Bone marrow (tissue), 2 donors: ENCODE results near the gene NOL6.
"Not testable (repeated sequence)": the region's sequence is repeated elsewhere in the genome, so short reads cannot be mapped to it uniquely, and the experiment has no call there.

ENCODE experiments used
- DNase-seq, 2 donors: peaks; one replicate each; lab custom pipeline; 2025; lab: John Stamatoyannopoulos, UW

Gene NOL6

DNA sequence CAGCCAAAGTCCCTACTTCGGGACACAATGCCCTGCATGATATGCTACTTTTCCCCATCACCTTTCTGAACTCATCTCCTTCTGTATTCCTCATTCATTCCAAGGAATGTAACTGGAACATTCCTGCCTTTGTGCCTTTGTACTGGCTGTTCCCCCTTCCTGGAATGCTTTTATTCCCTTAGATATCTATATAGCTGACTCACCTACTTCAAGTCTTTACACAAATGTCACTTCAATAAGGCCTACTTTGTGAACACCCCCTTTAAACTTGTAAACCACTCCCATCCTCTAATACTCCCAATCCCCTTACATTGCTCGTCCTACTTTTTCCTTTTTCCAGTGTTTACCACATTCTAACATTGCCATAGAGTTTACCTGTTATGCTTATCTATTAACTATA is 2.4 kb downstream of the NOL6 start:
- no peak for DNase-seq

DNA sequence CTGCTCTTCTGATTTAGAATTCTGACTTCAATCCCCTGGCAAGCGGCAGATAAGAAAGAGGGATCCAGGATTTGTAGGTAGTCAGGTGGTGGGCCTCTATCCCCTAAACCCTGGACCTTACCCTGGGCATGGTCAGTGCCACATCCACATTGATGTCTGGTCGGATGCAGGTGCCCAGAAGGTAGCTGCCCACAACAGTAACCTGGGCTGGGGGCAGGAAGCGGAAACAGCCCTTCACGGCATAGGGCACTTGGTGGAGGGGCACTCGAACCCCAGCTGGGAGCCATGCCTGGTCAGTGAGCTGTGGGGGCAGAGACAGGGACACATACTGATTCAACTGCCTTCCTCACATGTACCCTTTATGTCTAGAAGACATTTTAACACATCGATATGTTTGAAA is 3.8 kb downstream of the NOL6 start:
- no peak for DNase-seq

DNA sequence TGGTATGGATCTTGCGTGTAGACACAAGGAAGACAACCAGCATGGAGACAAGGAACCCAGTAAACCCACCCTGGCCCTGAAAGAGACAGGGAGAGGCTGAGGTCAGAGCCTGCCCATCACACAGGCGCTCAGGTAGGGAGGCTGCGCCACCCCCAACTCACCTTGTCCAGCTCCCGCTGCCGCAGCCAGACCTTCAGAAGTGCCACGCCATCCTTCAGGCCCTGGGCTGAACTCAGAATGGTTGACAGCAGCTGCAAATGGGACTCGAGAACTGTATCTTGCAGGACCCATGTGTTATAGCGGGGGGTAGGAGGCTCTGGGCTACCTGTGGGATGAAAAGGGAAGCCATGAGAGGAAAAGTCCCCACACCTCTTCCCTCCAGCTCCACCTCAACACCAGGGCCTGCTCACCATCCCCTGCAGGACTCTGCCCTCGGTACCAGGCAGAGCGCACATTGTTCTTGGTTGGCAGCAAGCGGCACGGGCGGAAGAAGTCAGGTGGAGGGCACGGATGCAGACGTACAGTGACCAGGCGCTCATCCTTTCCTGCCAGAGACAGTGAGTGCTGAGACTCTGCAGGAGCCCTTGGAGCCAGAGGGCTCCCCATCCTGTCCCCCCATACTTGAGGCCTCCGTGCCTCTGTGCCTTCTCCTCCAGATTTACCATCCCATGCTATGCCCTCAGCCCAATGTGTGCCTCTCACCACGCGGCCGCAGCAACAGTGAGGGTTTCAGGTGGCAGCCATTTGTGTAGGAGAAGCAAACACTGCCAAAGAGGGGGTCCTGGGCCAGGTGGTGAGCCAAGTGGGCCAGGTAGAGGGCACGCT is 4.7 kb downstream of the NOL6 start:
- no peak for DNase-seq

DNA sequence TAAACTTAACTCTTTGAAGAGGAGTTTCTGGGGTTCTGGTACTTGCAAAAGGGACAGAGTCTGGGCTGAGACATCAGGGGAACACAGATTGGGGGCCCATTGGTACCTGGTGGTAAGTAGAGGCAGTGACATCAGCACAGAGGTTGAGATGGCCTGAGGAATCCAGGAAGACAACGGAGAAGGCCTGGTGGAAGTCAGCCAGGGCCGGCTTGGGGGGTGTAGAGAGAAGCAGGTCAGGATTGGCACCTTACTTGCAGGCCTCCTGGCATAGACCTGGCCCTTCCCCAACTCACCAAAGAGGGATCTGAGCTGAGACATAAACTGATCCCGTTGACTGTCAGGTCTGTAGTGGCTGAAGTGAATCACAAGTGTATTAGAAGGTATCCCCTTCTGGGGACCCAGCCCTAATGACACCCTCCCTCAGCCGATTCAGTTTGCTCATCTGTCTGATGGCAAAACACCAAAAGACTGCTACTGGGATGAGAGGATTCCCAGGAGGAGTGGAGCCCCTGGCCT is 5.5 kb downstream of the NOL6 start:
- DNase-seq, result no peak

DNA sequence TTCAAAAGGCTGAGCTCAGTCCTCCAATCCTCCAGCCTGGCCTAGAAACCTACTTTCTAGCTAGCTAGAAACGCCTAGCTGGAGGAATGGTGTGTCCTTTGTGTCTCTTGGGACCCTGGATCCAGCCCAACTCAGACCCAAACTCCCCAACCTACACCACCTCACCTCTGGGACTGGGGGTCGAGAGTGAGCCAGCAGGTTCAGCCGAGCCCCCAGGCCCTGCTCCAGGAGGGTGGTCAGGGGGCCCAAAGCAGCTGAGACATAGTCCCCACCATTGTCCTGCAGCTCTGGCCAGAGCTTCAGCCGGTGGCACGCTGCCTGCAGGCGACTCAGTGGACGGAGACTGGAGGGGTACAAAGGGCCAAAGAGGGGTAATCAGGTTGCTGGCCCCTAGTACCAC is 6.2 kb downstream of the NOL6 start:
- no peak for DNase-seq

DNA sequence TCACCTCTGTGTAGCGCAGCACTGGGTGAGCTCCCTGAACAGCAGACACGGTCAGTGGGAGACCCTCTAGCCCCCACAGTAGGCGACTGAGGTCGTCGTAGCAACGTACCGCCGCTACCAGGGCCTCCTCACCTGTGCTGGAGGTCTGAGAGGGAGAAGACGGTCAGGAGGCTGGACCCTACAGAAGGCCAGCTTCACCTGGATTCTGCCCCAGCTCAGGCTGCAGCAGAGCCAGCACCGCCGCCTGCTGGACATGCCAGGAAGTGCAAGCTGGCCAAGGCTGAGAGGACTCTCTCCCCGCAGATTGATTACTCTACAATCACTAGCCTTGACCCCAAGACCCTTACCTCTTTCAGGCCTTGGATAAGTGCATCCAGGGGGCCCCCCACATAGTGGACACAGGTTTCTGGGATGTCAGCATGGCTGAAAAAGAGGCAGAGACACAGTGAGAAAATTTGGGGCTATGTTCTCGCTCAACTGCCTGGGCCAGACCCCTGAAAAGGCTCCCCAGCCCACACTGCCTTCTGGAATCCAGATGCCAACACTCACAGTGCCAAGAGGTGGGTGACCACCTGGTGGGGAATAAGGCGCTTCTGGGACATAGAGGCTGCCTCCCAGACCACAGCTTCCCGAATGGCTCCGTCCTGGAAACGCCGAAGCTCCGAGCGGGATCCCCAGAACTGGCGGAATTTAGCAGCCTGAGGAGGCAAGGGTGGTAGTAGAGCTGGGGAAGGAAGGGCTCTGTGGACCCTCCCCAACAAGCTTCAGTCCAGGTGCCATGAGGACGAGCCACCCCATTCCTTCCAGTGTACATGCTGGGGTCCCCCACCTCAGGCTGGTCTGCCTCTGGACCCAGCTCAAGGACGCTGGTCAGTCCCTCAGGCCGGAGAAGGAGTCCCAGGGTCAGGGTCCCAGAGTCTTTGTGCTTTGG is 6.9 kb downstream of the NOL6 start:
- DNase-seq, result peak in 1 of 2 donors; percentile 18

DNA sequence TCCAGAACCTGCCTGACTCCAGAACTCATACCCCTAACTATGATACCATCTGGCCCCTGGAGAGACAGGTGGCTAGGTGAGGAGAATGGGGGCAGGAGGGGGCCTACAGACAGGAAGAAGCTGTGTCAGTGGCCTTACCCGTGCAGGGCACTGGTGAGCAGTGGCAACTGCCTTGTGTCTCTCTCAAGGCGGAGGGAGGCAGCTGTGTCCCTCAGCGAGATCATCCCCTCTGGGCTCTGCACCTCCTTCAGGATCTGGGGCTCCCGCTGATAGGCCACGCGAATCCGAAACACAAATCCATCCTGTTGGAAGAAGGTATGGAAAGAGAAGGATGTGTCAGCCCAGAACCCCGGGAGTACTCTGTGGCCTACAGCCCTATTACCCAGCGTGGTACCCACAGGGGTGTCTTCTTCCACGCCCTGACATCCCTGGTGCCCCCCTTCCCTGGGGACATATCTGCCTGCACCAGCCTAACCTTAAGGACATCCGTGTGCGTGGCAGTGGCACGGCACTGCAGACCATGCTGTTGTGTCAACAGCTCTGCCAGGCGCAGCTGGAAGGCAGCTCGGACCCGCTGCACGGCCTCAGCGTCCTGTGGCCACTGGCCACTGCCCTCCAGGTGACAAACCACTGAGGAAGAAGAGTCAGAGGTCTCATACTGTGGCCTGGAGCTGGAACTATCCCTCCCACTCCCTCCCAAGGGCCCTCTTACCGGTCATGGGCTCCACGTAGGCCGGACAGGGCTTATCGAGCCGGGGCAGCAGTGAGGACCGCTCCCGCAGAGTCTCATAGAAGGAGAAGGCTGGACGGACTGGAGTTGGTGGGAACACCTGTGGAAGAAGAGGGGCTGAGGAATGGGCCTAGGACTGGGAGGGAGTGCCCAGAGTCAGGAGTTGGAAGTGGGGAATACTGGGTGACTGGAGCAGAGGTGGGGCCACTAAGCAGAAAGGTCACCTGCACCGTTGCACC is 7.8 kb downstream of the NOL6 start:
- no peak for DNase-seq

DNA sequence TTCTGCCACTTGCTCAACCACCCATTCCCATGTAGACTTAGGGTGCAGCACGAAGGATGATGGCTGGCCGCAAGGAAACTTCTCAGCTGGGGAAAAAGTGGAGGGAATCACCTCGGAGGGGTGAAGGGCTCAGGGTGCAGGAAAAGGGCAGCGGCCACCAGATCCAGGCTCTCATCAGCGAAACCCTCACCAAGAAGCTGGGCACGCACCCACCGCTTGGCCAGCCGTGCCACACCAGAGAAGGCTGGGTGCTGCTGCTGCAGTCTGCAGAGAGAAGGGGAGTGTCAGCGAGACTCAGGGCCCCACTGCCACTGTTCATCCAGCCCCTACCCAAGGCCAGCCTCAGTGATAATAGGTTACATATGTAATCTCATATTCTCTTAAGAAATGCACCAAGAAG is 8.6 kb downstream of the NOL6 start:
- no peak for DNase-seq

DNA sequence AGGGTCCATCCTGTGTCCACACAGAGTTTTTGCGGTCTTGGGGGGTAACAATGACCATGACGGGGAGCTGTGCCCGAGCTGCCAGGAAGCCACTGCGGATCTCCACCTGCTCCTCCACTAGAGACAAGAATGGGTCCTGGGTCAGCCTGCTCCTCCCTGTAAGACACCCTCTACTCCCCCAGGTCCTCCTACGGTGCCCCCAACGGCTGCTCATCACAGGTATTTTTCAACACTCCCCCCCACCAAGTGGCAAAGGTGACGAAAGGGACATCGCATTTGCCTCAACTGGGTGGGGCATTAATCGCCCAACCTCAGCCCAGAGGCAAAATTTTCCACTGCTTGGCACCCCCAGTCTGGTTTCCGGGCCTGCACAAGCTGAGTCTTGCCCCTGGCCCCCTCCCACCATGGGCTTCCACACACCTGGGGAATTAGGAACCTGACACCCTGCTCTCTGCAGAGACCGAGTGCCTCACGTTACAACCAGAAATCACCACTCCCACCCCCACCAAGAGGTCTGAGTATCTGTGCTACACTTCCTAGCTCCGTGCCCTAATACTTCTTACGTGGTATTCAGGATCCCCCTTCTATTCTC is 9.6 kb downstream of the NOL6 start:
- DNase-seq, result no peak

DNA sequence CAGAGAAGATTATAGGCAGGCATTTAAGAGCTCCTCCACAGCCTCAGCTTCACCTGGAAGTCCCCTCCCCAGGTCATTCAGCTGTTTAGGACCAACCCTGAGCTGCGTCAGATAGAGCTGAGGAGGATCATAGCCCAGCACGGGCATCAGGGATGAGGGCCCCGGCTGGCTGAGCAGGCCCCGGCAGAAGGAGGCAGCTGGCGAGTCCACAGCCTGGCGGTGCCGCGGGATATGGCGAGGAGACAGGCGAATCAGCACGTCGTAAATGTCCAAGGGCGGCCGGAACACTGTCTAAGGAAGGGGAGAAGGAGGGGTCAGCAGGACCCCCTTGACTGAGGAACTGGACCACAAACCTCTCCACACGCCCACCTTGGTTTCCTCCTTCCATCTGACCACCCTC is 10.6 kb downstream of the NOL6 start:
- DNase-seq, result no peak

DNA sequence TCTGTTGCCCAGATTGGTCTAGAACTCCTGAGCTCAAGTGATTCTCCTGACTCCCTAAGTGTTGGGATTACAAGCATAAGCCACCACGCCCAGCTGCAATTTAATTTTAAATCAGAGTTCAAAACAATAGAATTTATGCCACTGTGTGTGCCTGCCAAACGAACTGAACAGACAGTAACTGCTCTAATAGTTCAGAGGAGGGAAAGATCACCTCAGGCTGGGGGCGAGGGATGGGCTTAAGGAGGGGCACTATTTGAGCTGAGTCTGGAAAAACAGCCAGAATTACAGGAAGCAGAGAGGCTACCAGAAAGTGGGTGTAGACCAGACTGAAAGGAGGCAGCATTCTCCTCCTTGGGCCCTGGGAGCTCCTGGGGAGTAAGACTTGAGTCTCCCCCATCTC is 12.2 kb downstream of the NOL6 start:
- DNase-seq, result no peak

DNA sequence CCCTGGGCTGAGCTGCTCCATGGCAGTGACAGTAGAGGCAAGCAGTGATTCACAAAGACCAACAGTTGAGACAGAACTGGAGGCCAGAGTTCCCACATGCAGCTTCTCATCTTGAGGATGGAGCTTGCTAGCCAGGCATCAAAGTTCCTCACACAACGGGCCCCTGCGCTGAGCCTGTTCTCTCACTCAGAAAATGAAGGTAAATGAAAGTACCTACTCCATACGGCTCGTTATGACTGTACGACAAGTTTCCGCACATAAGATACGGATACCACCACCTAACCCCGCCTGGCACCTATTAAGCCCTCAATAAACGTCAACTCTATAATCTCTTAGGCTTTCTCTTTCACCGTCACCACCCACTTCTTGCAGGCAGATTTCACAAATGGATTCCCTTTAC is 12.9 kb downstream of the NOL6 start:
- DNase-seq, result no peak

DNA sequence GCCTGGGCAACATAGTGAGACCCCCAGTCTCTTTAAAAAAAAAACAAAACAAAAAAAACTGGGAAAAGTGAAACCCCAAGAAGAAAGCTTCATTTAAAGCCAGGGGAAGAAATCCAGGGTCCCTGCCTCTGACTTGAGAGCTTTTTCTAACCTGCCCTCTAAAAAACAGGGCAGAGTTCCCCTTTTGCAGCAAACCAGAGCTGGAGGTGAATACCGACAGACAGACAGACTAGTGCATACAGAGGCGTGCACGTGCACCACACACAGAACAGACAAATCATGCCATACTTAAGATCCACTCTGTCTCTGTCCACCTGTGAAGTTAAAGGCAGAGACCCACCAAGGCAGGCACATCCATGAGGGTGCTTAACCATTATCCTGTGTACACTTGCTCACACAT is 14.6 kb downstream of the NOL6 start:
- no peak for DNase-seq

DNA sequence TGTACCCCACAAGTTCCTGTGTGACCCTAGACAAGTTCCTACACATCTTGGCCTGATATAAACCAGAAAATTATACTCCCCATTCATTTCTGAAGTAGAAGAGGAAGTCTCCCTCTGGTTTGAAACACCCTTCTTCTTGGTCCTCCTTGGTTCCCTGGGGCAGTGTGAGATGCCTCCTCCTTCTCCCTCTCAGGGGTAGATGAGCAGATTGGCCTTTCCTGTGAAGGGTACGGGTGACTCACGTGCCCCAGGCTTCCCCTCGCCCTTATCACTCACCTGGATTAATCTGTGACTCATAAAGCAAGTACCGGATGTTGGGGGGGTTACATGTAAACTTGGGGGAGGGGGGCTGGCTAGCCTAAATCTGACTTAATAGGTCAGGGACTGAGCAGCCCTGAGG is 15.3 kb downstream of the NOL6 start:
- no peak for DNase-seq

DNA sequence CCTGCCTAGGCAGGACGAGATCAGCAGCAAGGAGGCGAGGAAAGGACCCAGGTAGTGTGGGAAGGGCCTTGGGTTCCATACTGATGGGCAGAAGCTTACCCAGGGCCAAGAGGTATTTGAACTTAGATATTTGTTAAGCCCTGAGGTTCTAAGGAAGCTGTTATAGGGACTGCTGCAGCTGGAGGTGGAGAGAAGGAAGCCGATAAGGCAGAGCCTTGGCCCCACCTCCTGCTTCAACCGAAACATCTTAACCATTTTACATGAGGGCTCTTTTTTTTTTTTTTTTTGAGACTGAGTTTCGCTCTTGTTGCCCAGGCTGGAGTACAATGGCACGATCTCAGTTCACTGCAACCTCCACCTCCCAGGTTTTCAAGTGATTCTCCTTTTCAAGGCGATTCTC is 17.8 kb downstream of the NOL6 start:
- DNase-seq, result no peak

DNA sequence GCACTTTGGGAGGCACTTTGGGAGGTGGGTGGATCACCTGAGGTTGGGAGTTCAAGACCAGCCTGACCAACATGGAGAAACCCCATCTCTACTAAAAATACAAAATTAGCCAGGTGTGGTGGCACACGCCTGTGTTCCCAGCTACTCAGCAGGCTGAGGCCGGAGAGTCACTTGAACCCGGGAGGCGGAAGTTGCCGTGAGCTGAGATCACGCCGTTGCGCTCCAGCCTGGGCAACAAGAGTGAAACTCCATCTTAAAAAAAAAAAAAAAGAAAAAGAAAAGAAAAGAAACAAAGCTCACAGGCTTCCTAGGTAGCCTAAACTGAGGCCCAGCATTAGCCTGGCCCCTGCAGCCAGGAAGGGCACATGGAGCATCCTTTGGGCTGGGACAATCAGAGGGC is 18.3 kb downstream of the NOL6 start:
- DNase-seq, result not testable (repeated sequence)

DNA sequence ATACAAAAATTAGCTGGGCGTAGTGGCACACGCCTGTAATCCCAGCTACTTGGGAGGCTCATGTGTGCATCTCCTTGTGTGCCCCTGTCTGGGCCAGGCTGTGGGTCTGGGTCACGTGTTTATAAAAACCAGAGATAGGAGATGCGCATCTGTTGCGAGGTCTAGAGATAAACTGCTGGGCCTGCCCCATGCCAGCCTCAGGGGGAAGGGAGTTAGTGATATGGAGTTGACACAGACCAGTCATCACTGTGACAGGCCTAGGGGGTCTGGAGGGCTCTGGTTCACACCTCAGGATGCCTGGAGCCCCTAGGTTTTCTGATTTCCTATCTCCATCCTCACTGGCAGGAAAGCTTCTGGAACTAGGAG is 19.1 kb downstream of the NOL6 start:
- DNase-seq, result not testable (repeated sequence)

DNA sequence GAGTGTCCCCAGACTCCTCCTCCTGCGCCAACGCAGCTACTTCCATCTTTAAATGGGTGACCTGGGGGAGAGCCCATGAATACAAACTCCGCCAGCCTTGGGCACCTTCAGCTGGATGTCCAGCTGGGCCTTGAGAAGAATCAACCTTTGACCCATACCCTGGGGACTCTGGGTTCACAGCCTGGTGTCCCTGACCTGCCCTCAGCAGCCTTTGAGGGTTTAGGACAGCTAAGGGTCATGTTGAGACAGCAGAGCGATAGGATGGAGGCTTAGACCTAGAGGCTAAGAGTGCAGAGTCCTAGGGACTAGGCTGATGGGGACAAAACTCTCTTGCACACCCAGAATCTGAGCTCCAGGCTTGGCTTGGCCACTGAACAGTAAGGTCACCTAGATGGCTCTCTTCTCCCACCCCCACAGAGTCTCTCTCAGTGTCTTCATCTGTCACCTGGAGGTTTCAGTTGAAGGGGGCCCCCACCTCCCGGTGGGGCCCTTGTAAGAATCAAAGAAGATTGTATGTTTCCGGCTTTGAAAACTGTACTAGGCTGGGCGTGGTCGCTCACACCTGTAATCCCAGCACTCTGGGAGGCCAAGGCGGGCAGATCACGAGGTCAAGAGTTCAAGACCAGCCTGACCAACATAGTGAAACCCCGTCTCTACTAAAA is 19.6 kb downstream of the NOL6 start:
- no peak for DNase-seq

DNA sequence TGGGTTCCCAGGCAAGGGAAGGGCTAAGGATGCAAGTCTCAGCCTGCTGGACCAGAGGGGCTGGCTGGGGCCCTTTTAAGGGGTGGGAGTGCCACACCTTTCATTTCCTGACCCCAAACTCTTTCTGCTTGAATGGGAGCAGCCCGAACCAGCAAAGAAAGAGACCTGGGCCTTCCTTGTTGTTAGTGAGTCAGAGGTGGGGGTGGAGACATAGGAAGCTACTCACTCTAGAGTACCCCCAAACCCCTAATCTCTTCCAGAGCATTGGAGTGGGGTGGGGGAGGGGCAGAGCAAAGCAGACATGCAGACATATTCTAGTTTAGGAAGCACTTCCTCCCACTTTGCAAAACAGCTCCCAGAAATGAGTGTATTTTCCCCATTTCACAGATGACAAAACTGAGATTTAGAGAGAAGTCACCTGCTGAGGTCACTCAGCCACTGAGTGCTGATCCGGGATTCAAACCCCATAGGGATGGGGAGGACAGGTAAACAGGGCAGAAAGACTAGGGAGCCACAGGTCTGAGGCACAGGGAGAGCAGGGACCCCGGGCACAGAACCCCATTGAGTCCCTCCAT is 20.4 kb downstream of the NOL6 start:
- no peak for DNase-seq

DNA sequence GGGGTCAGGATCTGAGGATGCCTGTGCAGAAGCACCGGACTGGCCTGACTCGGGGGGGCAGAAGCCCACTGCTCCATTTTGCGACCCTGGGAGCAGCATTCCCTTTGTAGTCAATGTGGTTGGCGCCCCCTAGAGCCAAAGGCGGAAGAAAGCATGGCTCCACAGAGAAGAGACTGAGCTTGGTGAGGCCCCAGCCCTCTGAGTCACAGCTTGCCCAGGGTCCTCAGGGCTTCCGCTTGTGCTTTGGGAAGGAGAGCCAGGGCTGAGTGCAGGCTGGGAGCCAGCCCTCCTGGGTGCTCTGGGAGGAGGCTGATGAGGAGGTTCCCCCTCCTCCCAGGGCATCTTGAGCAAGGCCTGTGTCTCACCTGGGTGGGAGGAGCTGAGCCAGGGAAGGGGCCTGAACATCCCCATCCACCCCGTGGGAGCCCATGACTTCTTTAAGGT is 20.9 kb downstream of the NOL6 start:
- peak; percentile 17 to 63 for DNase-seq
